H1 (cell line): ENCODE results near the gene RUNX1. TPM values are rescaled to one million over a fixed set of nuclear protein-coding genes. Genes with fewer than 3 reads are reported as not detected.

Experiments
- RAD21 ChIP-seq, 2 experiments: IDR thresholded peaks in 1 of 2; conservative IDR thresholded peaks in 1 of 2; 2 replicates each; pipeline ENCODE4 v1.6.1; 2011; ENCODE audit warnings: low read depth in 2 of 2, low read length in 2 of 2, improper control_type of control experiment in 1 of 2, inconsistent platforms in 1 of 2, mild to moderate bottlenecking in 1 of 2, moderate library complexity in 1 of 2
- polyA plus RNA-seq, 7 experiments: library from polyadenylated mRNA; depleted of rRNA in 3 of 7; stranded (reverse) in 5 of 7; unstranded in 2 of 7; fragments of >200 nt in 5 of 7; fragments of 200-250 nt in 2 of 7; gene quantifications; 1 replicate in 5 of 7; 2 replicates in 1 of 7; 4 replicates in 1 of 7; pipeline versions ENCODE4 v1.2.1 to v1.2.3, GENCODE V29; 2011 to 2013; ENCODE audit warnings: missing spikeins in 2 of 7, mixed read lengths in 2 of 7
- total RNA-seq: library from RNA; stranded (reverse); fragmentation: NEBNext Ultra II Directional; extraction: Animal tissue kit (Norgen Biotek cat#: 25700); gene quantifications from 2 replicates; pipeline ENCODE4 v1.2.1, GENCODE V29; 2021

RUNX1 gene
- total and polyA plus RNA-seq, 2 of the 8 experiments (the other 6 are each of a cell fraction or from before 2014, with no cell fraction given): 0.20 to 0.60 TPM

GRCh38 chr21:34827445-34828235 lies 221.5 kb downstream of the RUNX1 start (continued):
- no peak for TF ChIP-seq RAD21 (IDR thresholded peaks at IDR 0.05 in 1 of 2, conservative IDR thresholded peaks at IDR 0.05 in 1 of 2; ENCODE audit: low read depth in 2 of 2, low read length in 2 of 2)
